HG03342 (cell line): Measurements from ENCODE around the gene OPRM1.

Source experiments
- ATAC-seq: cut with Tn5 transposase; IDR thresholded peaks from one replicate; pipeline ENCODE4 v1.9.1; 2021; ENCODE audit warnings: mild to moderate bottlenecking, moderate library complexity; ENCODE audit not compliant: unreplicated experiment

Gene OPRM1

DNA sequence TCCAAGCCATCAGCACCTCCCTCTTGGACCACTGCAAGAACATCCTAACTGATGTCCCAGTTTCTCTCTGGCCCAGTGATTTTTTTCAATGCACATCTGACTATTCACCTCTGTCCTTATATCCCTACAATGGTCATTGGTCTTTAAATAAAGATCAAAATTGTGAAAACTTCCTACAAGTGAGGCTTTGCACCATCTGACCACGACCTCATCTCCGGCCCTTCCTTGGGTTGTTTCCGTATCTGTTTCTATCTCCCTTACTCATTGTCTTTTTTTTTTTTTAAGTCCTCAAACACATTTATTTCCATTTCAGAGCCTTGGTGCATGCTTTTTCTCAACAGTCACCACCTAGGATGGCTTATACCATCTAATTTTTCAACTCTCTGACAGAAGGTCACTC, 229.4 kb downstream of the OPRM1 start:
- no peak for ATAC-seq

DNA sequence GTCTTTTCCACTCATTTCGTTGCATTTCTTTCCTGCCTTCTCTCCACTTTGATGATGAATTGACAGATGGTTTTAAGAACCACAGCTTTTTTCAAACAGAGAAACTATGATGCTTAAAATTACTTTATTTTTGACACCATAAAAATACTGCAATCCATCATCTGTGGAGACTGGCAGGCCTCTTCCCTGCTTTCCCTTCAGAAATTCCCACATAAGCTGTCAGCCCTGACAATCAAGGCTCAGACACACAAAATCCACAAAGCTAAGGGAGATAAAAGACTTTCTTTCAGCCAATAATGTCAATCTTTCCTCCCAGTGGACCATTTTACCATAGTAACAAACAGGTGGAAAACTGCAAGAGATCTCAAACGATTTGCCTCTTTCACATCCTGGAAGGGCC, 235.1 kb downstream of the OPRM1 start:
- no peak for ATAC-seq

DNA sequence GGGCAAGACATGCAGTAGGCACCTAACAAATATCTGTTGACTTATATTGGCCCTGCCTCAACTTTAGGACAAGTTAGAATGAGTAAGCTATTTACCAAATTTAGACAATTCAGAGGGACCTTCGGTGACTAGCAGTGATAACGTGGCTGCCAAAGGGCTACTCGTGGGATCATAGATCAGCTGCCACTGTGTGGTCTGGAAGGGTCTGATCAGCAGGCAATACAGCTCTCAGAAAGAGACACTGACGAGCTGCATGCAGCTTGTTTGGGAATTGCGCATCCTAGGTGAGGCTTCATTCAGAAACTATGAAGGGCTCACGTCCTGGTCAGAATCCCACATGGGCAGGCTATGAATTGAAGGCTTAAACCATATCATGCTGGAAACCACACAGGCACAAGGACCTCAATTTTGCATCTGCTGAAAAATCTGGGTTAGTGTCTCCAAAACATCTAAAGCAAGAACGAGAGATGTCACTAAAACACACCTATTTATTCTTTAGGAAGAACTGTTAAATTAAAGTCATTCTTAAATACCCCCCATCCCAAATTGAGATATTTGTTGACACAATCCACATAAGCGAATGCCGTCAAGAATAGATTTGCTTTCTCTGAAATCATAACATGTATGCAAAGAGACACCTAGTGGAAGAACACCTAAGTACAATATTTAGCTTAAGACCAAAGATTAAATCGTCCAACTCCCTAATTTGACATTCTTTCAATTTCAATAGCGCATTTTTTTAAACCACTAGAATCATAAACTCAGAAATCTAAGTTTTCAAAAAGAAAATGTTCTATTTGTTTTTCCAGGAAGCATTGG, 238.0 kb downstream of the OPRM1 start:
- peak; percentile 61 for ATAC-seq

DNA sequence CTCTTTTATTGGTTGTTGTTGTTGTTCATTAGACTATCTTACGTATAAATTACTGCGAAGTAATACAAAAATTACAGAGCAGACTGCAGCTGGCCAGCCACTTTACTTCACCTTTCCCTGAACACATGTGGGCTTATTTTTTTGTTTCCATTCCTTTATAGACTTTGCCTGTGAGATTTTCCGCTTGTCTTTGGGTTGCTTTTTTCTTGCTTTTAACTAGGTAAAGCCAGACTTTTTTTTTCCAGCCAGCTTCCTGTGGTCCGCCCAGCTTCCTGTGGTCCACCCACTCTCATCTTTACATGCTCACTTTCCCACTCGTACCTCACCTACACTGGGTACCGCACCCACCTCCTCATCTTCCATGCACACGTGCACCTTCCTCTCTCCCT, 238.6 kb downstream of the OPRM1 start:
- ATAC-seq: peak; percentile 19

DNA sequence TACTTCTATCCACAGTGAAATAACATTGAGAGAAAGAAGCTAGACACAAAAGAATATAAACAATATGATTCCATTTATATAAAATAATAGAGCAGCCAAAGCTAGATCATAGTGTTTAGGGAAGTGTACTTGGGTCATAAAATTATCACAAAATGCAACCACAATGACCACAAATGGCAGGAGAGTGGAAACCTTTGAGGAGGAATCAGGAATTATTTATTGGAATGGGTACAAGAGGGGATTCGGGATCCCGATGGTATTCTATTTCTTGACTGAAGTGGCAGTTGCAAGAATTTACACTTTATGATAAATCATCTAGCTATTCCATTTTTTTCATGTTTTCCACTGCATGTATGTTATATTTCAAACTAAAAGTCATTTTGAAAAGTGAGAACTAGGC, 241.5 kb downstream of the OPRM1 start:
- no peak for ATAC-seq

DNA sequence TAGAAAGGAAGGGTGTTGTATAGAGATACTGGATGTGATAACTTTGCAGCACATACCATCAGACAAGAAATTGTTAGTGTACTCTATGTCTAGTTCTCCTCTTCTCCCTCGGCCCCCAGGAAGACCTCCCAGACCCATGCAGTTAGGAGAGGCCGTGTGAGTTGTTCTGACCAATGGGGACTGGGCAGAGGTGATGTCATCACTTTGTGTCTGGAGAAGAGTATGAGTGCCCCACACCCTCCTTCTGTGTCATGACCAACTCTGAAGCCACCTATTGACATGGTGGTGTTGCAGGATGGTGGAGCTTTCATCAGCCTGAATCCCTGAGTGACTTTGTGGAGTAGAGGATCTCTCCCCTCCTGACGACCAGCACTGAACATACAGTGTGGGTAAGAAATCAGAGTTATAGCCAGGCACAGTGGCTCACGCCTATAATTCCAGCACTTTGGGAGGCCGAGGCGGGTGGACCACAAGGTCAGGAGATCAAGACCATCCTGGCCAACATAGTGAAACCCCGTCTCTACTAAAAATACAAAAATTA, 245.3 kb downstream of the OPRM1 start:
- no peak for ATAC-seq

DNA sequence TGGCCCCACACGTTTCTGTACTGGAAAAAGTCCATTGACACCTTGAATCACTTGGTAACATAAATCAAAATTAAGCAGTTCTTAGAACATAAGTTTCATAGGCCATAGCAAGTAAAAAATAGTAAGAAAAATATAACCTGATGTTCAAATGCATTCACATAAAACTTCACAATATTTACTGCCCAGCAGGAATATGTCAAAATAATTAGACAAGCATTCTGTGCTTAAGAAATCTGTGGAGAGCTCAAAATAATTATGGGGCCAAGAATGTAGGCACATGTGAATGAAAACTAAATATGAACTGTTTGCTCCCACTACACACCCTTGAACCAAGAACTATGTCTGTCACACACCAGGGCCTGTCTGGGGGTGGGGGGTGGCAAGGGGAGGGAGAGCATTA, 246.8 kb downstream of the OPRM1 start:
- ATAC-seq: no peak

DNA sequence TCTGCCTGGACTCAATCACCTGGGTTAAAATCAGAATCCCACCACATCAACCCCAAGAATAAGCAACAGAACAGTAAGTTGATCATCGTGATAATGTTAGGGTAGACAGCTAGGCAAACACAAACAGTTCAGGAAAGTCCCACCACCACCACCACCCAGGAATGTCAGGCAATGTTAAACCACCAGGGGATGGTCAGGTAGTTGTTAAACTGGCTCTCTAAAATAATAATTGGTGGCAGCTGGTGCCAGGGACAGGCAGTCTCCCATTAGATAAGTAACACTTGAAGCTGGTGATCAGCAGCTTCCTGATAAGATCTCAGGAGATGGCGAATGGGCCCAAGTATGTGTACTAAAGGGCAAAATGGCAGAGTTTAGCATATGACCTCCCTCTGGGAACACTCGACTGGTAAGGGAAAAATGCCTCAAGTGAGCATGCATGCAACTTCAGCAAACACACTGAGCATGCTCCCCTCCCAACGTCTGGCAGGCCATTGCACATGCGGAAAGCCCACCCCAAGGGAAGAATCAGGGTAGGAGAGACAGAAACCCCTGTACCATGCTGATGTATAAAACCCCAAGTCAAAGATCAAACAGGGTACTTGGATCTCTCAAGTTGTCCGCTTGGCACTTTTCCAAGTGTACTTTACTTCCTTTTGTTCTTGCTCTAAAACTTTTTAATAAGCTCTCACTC, 250.9 kb downstream of the OPRM1 start:
- no peak for ATAC-seq

DNA sequence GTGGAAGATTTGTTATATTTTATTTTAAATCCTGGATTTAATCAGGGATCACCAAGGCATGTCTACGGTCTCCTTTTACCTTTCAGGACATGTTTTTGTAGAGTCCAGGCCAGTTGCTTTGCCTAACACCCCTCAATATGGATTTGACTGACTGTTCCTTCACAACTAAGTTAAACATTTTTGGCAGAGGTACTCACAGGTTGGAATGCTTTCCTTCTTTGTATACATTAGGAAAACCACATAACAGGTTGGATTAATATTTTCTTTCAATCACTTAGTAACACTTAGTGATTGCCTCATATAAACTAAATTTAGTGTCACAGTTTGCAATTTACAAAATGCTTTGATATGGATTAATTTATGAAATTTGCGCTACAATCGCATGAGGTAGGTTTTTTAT, 253.0 kb downstream of the OPRM1 start:
- ATAC-seq: no peak

DNA sequence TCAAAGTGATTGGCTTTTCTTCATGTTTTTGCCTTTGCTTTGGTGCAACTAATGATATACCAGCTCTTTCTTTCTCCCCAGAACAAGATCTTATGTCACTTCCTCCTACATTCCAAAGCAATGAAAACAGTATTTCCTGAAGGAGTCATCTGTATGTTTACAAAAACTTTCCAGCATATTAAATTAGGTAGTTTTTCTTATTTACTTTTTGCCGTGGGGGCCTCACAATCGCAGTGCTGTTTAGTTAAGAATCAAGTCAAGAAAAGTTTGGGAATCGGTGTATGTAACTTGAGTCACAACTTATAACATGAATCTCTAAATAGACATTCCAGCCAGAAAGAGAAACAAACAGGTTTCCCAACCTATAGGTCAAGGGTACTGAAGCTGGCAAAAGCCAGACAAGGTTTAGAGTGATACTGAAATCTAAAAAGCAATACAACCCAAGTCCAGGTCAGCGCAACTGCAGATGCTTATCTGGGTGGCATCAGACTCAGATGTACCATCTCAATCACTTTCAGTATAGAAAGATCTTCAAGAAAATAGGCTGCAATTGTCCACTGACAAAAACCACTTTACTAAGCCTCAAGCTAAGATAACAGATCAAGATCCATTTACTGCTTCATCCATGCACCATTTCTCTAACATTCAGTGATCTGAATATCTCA, 253.9 kb downstream of the OPRM1 start:
- no peak for ATAC-seq

DNA sequence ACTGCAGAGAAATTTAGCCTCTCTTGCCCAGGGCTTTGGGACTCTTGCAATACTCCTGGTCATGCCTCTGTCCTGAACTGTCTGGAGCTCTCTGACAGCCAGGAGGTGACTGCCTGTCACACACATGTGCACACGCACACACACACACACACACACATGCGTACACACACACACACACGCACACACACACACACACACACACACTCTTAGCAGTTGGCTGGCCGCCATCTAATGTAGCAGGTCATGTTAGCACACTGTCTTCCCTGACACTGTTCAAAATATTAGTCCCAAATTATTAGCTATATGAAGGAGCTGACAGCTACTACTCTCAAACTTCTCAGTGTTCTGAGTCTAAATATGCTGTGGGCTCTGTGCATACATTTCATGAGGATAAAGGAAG, 256.7 kb downstream of the OPRM1 start:
- ATAC-seq: no peak
